ENCODE results near the gene HOXB5.

- TF ChIP-seq CTCF (IDR thresholded peaks at IDR 0.05), result no peak
- no peak for TF ChIP-seq EZH2 (IDR thresholded peaks at IDR 0.05; ENCODE audit: borderline replicate concordance, insufficient read depth, low read depth, low read length, poor library complexity, severe bottlenecking)
Observed at GRCh38 chr17:48604770-48605329, 11.3 kb upstream of the HOXB5 start, which contains the start of gene HOXB6.
